ENCODE data around the gene KRTAP10-8.

- TF ChIP-seq EZH2 (IDR thresholded peaks at IDR 0.05; ENCODE audit: borderline replicate concordance, insufficient read depth, low read length, poor library complexity, severe bottlenecking): no peak
- TF ChIP-seq RAD21 (conservative IDR thresholded peaks at IDR 0.05): no peak
- TF ChIP-seq, protein P1, sequence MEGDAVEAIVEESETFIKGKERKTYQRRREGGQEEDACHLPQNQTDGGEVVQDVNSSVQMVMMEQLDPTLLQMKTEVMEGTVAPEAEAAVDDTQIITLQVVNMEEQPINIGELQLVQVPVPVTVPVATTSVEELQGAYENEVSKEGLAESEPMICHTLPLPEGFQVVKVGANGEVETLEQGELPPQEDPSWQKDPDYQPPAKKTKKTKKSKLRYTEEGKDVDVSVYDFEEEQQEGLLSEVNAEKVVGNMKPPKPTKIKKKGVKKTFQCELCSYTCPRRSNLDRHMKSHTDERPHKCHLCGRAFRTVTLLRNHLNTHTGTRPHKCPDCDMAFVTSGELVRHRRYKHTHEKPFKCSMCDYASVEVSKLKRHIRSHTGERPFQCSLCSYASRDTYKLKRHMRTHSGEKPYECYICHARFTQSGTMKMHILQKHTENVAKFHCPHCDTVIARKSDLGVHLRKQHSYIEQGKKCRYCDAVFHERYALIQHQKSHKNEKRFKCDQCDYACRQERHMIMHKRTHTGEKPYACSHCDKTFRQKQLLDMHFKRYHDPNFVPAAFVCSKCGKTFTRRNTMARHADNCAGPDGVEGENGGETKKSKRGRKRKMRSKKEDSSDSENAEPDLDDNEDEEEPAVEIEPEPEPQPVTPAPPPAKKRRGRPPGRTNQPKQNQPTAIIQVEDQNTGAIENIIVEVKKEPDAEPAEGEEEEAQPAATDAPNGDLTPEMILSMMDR (IDR thresholded peaks at IDR 0.05; ENCODE audit: poor library complexity, severe bottlenecking): no peak
These were observed 4.7 kb downstream of the KRTAP10-8 start for GRCh38 chr21:44616591-44616926.
